ENCODE measurements around the gene TRAPPC12. TPM values are rescaled to one million over a fixed set of nuclear protein-coding genes. Genes with fewer than 3 reads are reported as not detected.
A peak's percentile ranks its signal among the peaks of the same experiment; 100 is the strongest.
"Not testable (repeated sequence)": the region's sequence is repeated elsewhere in the genome, so short reads cannot be mapped to it uniquely, and the experiment has no call there.

TRAPPC12 gene
- total RNA-seq, 3 donors from 2014 or later = 79.9 to 89.4 (median 84.5) TPM

DNA sequence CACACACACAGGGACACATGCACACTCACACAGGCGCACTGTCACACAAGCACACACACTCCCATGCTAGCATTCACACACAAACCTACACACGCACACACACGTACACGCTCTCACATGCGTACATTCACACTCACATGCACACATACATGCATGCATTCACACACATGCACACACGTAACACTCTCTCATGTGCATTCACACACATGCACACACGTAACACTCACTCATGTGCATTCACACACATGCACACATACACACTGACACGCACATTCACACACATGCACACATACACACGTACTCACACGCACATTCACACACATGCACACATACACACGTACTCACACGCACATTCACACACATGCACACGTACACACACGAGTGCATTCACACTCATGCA, 123.6 kb downstream of the TRAPPC12 start:
- Mint-ChIP-seq H3K36me3 (ENCODE audit: insufficient read depth) (peaks cover 45% of the 10 kb centered on the region), H3K9me3 (no peaks in the 10 kb centered on the region)

DNA sequence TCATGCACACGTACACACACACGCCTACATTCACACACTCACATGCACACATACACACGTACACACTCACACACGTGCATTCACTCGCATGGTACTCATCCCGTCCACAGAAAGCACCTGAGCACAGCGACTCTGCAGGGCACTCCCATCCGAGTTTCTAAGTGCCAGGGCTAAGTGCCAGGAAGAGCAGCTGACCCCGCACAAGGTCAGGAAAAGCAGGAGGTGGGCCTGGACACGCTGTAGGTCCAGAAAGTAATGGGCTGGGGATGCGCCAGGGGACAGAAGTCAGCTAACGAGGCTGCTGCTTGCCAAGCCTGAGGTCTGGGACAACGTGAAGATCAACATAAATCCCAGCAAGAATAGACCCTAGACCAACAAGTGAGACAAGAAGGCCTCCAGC, 124.0 kb downstream of the TRAPPC12 start:
- ATAC-seq = no peak
- Mint-ChIP-seq H3K9me3 (peaks cover 2% of the 10 kb centered on the region), H3K27me3 (ENCODE audit: low read depth) (no peaks in the 10 kb centered on the region), H3K36me3 (ENCODE audit: insufficient read depth) (peaks cover 43% of the 10 kb centered on the region), H3K4me3 (no peak overlapping the region), H3K4me1 (ENCODE audit: low read depth) (peaks cover 6% of the 10 kb centered on the region)
- DNase-seq = no peak

More for the DNA sequence above, 123.6 kb downstream of the TRAPPC12 start:
- peaks cover 6% of the 10 kb centered on the region for H3K4me1 Mint-ChIP-seq (ENCODE audit: low read depth)
- H3K4me3 Mint-ChIP-seq = no peak overlapping the region
- ATAC-seq (no peak), DNase-seq (no peak)
- H3K27me3 Mint-ChIP-seq (ENCODE audit: low read depth) = no peaks in the 10 kb centered on the region

DNA sequence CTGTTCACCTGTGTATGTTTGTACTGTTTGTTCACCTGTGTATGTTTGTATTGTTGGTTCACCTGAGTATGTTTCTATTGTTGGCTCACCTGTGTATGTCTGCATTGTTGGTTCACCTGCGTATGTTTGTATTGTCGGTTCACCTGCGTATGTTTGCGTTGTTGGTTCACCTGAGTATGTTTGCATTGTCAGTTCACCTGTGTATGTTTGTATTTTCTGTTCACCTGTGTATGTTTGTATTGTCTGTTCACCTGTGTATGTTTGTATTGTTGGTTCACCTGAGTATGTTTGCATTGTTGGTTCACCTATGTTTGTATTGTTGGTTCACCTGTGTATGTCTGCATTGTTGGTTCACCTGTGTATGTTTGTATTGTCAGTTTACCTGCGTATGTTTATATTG, 125.2 kb downstream of the TRAPPC12 start:
- DNase-seq = no peak
- peaks cover 42% of the 10 kb centered on the region for H3K36me3 Mint-ChIP-seq (ENCODE audit: insufficient read depth)
- H3K27me3 Mint-ChIP-seq (ENCODE audit: low read depth) = no peaks in the 10 kb centered on the region
- H3K4me3 Mint-ChIP-seq = no peak overlapping the region
- H3K9me3 Mint-ChIP-seq = peaks cover 3% of the 10 kb centered on the region
- H3K4me1 Mint-ChIP-seq (ENCODE audit: low read depth) = peaks cover 6% of the 10 kb centered on the region
- no peak for ATAC-seq

DNA sequence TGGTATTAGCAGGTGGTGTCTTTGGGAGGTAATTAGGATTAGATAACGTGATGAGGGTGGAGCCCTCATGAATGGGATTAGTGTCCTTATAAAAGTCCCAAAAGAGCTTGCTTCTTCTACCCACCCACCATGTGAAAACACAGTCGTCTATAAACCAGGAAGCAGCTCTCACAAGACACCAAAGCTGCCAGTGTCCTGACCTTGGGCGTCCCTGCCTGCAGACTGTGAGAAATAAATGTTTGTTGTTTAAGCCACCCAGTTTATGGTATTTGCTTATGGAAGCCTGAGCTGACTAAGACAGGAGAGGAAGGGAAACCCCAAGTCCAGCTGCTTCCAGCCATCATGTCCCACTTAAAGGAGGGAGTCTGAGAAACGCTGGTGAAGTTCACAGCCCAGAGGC, 126.3 kb downstream of the TRAPPC12 start:
- Mint-ChIP-seq H3K4me3 (no peak overlapping the region), H3K36me3 (ENCODE audit: insufficient read depth) (peaks cover 46% of the 10 kb centered on the region), H3K27me3 (ENCODE audit: low read depth) (no peaks in the 10 kb centered on the region), H3K4me1 (ENCODE audit: low read depth) (peaks cover 6% of the 10 kb centered on the region), H3K9me3 (peaks cover 3% of the 10 kb centered on the region)
- DNase-seq = no peak
- ATAC-seq = no peak

DNA sequence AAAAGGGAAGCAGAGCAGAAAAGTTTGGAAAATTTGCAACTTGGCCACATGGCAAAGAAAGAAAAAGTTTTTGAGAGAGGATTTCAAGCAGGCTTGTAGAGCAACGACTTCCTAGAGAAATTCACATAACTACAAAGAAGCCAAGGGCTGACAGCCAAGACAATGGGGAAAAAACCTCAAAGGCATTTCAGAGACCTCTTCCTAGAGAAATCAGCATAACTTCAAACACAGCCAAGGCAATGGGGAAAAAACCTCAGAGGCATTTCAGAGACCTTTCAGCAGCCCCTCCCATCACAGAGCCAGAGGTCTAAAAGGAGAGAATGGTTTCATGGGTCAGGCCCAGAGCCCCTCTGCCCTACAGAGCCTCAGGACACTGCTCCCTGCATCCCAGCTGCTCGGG, 132.6 kb downstream of the TRAPPC12 start:
- no peak for ATAC-seq
- peaks cover 17% of the 10 kb centered on the region for H3K9me3 Mint-ChIP-seq
- no peaks in the 10 kb centered on the region for H3K27me3 Mint-ChIP-seq (ENCODE audit: low read depth)
- DNase-seq = no peak
- H3K4me1 Mint-ChIP-seq (ENCODE audit: low read depth) = peaks cover 10% of the 10 kb centered on the region
- no peak overlapping the region for H3K4me3 Mint-ChIP-seq
- peaks cover 57% of the 10 kb centered on the region for H3K36me3 Mint-ChIP-seq (ENCODE audit: insufficient read depth)

DNA sequence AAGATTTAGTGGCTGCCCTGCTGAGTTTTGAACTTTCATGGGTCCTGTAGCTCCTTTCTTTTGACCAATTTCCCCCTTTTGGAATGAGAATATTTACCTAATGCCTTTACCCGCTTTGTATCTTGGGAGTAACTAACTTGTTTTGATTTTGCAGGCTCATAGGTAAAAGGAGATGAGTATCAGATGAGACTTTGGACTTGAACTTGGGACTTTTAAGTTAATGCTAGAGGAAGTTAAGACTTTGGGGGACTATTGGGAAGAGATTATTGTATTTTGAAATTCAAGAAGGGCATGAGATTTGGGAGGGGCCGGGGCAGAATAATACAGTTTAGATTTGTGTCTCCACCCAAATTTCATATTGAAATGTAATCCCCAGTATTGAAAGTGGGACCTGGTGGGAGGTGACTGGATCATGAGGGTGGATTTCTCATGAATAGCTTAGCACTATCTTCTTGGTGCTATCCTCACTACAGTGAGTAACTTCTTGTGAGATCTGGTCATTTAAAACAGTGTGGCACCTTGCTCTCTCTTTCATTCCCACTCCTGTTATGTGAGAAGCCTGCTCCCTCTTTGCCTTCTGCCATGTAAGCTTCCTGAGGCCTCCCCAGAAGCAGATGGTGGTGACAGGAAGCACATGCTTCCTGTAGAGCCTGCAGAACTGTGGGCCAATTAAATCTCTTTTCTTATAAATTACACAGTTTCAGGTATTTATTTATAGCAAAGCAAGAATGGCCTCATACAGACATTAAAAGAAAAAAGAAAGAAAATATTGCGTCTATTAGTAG, 133.7 kb downstream of the TRAPPC12 start:
- no peak for ATAC-seq
- Mint-ChIP-seq H3K9me3 (peaks cover 17% of the 10 kb centered on the region), H3K36me3 (ENCODE audit: insufficient read depth) (peaks cover 49% of the 10 kb centered on the region), H3K4me3 (no peak overlapping the region), H3K27me3 (ENCODE audit: low read depth) (no peaks in the 10 kb centered on the region), H3K4me1 (ENCODE audit: low read depth) (peaks cover 12% of the 10 kb centered on the region)
- DNase-seq = no peak

DNA sequence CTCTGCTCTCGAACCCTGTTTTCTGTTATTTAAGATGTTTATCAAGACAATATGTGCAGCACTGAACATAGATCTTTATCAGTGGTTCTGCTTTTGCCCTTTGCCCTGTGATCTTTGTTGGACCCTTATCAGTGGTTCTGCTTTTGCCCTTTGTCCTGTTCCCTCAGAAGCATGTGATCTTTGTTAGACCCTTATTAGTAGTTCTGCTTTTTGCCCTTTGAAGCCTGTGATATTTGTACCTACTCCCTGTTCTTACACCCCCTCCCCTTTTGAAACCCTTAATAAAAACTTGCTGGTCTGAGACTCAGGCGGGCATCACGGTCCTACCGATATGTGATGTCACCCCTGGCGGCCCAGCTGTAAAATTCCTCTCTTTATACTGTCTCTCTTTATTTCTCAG, 135.9 kb downstream of the TRAPPC12 start:
- not testable (repeated sequence) for H3K27me3 Mint-ChIP-seq (ENCODE audit: low read depth); H3K4me3 Mint-ChIP-seq; ATAC-seq; DNase-seq
- H3K36me3 Mint-ChIP-seq (ENCODE audit: insufficient read depth) = peaks cover 42% of the 10 kb centered on the region
- peaks cover 14% of the 10 kb centered on the region for H3K9me3 Mint-ChIP-seq
- H3K4me1 Mint-ChIP-seq (ENCODE audit: low read depth) = peaks cover 22% of the 10 kb centered on the region

DNA sequence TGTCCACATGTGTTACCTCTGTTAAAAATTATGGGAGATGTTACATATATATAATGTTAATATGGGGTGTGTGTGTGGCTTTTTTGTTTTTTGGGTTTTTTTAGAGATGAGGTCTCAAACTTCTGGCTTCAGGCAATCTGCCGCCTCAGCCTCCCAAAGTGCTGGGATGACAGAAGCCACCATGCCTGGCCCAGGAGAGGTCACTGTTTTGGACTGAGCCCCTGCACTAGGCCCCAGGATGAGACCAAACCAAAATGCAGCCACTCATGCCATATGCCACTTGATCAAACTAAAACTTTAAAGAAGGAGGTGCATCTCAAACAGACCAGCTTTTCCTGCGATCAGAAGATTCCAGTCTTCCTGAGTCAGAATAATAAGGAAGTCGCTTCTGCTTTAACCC, 137.3 kb downstream of the TRAPPC12 start:
- H3K27me3 Mint-ChIP-seq (ENCODE audit: low read depth) = no peaks in the 10 kb centered on the region
- peaks cover 9% of the 10 kb centered on the region for H3K9me3 Mint-ChIP-seq
- DNase-seq (no peak), ATAC-seq (no peak)
- H3K36me3 Mint-ChIP-seq (ENCODE audit: insufficient read depth) = peaks cover 28% of the 10 kb centered on the region
- H3K4me1 Mint-ChIP-seq (ENCODE audit: low read depth) = peaks cover 34% of the 10 kb centered on the region
- H3K4me3 Mint-ChIP-seq = no peak overlapping the region

DNA sequence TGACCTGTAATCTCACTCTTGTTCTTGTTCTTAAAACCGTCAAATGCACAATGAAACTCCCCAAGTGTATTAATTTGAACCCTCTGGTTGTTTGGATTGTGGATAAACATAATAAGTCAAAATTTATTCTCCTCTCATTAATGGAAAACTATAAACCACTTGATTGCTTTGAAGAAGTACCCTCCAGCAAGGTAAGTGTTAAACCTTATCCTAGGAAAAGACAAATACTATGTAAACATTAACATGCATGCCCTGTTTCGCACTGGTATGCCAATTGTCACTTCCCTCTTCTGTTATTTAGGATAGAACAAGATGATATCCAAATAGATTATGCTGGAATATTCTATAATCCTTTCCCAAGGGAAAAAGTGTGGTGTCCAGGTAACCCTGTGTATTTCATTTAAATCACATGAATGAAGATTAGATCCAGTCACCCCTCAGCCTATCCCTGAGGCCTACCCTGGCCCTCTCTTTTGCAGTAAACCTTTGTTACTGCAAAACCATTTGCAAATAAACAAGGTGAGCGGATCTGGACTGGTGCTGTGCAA, 138.5 kb downstream of the TRAPPC12 start:
- H3K27me3 Mint-ChIP-seq (ENCODE audit: low read depth) = no peaks in the 10 kb centered on the region
- H3K9me3 Mint-ChIP-seq = peaks cover 9% of the 10 kb centered on the region
- peak overlapping the region; percentile 91 for H3K4me3 Mint-ChIP-seq
- peaks cover 19% of the 10 kb centered on the region for H3K36me3 Mint-ChIP-seq (ENCODE audit: insufficient read depth)
- DNase-seq = no peak
- no peak for ATAC-seq
- H3K4me1 Mint-ChIP-seq (ENCODE audit: low read depth) = peaks cover 35% of the 10 kb centered on the region

DNA sequence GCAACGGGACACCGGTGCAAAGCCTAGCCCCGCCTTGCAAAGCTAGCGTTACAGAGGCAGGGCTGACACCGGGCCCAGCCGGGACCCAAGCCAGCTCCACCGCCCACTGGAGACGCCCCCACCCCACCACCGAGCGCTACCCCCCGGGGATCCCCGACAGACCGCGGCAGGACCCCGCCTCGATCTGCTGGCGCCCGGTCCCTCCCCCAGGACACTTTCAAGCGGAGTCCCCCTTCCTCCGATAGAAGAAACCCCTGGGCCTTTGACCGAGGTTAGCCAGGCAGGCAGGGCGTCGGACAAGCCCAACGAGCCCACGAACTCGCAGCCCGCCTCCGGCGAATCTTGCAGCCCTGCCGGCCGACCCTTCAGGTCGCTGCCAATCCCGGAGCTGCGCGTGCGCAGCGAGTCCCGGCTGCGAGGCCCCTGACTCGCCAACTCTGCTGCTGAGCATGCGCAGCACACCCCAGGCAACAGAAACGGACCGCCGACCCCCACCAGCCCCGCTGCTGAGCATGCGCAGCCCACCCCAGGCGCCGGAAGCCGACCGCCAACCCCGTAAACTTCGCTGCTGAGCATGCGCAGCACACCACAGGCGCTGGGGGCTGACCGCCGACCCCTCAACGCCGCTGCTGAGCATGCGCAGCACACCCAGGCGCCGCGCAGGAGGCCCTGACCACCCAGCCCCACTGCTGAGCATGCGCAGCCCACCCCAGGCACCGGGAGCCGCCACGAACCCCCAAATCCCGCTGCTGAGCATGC, 139.2 kb downstream of the TRAPPC12 start:
- peak; percentile 79 to 82 for ATAC-seq
- peak overlapping the region; percentile 91 for H3K4me3 Mint-ChIP-seq
- H3K9me3 Mint-ChIP-seq = peaks cover 9% of the 10 kb centered on the region
- peaks cover 34% of the 10 kb centered on the region for H3K4me1 Mint-ChIP-seq (ENCODE audit: low read depth)
- H3K27me3 Mint-ChIP-seq (ENCODE audit: low read depth) = no peaks in the 10 kb centered on the region
- H3K36me3 Mint-ChIP-seq (ENCODE audit: insufficient read depth) = peaks cover 15% of the 10 kb centered on the region
- DNase-seq = peak; percentile 98

DNA sequence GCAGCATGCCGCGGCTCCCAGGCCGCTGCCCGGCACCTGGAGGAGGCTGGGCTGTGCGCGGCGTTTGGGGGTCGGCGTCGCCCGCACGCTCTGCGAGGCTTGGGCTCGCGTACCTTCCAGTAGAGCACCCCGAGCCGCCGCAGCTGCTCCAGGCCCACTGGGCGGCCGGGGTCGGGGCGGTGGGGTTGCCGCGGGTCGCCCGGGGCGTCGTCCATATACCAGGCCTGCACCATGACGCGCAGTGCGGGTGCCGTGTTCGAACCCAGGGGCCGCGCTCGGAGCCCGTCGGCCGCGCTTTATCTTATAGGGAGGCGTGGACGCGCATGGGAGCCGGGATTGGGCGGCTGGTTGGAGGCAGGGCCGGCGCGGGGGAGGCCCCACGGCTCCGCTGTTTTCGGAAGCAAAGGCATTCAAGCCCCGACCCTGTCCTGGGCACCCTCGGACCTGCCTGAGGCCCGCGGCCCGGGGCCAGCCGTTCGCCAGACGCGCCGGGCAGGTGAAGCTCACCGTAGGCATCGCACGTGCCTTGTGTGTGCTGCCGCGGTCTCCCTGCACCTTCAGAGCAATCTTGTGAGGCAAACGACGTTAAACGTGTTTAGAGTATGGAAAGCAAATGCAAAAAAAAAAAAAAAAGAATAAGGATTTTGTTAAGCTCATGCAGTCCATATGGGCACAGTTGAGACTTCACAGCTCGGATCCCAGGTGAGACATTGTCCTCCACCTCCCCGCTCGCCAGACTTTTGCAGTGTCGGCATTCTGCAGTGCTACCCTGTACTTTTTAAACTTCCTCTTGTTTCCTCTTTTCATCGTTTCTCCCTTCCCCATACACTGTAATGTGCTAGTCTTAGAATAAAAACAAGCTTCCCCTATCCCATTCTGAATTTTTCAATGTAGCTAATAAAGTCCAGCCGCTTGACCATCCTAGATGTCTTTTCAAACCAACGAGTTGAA, 140.0 kb downstream of the TRAPPC12 start, which contains the start of gene ADI1:
TSS of gene ADI1 (minus strand) at position 277 of the 951 bp plus-strand sequence. CDS start at position 233, 44 bp downstream.
- Mint-ChIP-seq H3K9me3 (peaks cover 9% of the 10 kb centered on the region), H3K4me3 (peak within 1 kb of the TSS; percentile 91), H3K4me1 (ENCODE audit: low read depth) (peaks cover 29% of the 10 kb centered on the region), H3K36me3 (ENCODE audit: insufficient read depth) (peaks cover 7% of the 10 kb centered on the region), H3K27me3 (ENCODE audit: low read depth) (no peaks in the 10 kb centered on the region)
- peak; percentile 76 to 78 for ATAC-seq
- peak; percentile 67 for DNase-seq

DNA sequence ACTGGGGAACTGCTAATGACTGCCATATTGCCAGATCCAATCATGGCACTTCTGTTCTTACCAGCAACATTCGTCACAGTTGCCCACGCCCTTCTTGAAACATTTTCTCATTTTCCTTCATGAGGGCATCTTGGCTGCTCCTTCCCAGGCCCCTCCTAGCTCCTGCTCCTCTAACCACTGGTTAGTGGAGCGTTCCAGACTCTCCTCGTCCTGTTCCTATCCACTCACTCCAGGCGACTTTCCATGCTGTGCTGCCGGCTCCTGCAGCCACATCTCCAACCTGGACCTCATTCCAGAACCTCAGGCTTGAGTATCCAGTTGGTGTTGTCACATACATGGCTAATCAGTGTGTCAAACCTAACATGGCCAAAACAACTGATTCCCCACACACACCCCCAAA, 141.1 kb downstream of the TRAPPC12 start:
- ATAC-seq (no peak), DNase-seq (no peak)
- no peaks in the 10 kb centered on the region for H3K27me3 Mint-ChIP-seq (ENCODE audit: low read depth)
- H3K9me3 Mint-ChIP-seq = peaks cover 3% of the 10 kb centered on the region
- peaks cover 3% of the 10 kb centered on the region for H3K36me3 Mint-ChIP-seq (ENCODE audit: insufficient read depth)
- peaks cover 29% of the 10 kb centered on the region for H3K4me1 Mint-ChIP-seq (ENCODE audit: low read depth)
- H3K4me3 Mint-ChIP-seq = peak overlapping the region; percentile 91

DNA sequence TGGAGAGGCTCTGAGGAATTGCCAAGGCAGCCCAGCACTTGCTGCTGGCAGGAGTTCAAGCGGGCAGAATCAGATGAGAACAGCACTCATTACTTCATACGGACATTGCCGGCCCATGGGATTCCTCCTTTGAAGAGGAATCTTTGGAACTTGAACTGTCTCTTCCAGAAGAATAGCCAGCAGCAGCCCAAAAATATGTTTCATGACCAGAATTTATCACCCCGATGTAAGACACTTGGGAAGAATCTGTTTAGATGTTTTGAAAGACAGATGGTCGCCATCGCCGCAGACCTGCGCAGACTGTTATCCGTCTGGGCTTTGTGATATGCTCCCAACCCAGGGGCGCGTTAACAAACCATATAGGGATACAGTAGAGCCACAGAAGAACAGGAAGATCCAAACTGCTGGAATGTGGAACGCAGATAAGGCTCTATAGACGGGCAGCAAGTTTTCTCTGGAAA, 143.5 kb downstream of the TRAPPC12 start:
- Mint-ChIP-seq H3K36me3 (ENCODE audit: insufficient read depth) (no peaks in the 10 kb centered on the region), H3K9me3 (no peaks in the 10 kb centered on the region), H3K4me1 (ENCODE audit: low read depth) (peaks cover 26% of the 10 kb centered on the region), H3K27me3 (ENCODE audit: low read depth) (no peaks in the 10 kb centered on the region), H3K4me3 (no peak overlapping the region)
- DNase-seq = no peak
- no peak for ATAC-seq

Data from activated T-cell treated with anti-CD3 and anti-CD28 coated beads, Interleukin-2, amount 50 U/mL, for 4 hours (primary cell).